ENCODE data around the gene SLC24A3. TPM values are rescaled to one million over a fixed set of nuclear protein-coding genes. Genes with fewer than 3 reads are reported as not detected.

Gene SLC24A3
- total RNA-seq, 4 donors from 2014 or later = 12.9 to 49.8 (median 27.6) TPM

GRCh38 chr20:19301843-19302242, 89.4 kb downstream of the SLC24A3 start:
- no peak overlapping the region for H3K27ac ChIP-seq
- intact Hi-C loops (cut with DNase I; ENCODE audit: low total_unique reads) = no loop called here
- H3K9me3 ChIP-seq = no peaks in the 10 kb centered on the region
- no peak overlapping the region for H3K4me3 ChIP-seq
- H3K4me1 ChIP-seq = no peaks in the 10 kb centered on the region
- no peaks in the 10 kb centered on the region for H3K36me3 ChIP-seq
- no peak for DNase-seq
- TF ChIP-seq CTCF (IDR thresholded peaks at IDR 0.05) (no peak), POLR2A (IDR thresholded peaks at IDR 0.05) (no peak)
- H3K27me3 ChIP-seq = no peaks in the 10 kb centered on the region

- H3K27ac ChIP-seq = no peak overlapping the region
- TF ChIP-seq CTCF (IDR thresholded peaks at IDR 0.05) = no peak
- TF ChIP-seq POLR2A (IDR thresholded peaks at IDR 0.05) = no peak
These were observed 90.3 kb downstream of the SLC24A3 start for GRCh38 chr20:19302714-19303113.

GRCh38 chr20:19304389-19304788, 91.9 kb downstream of the SLC24A3 start:
- H3K27me3 ChIP-seq = no peaks in the 10 kb centered on the region
- intact Hi-C loops (cut with DNase I; ENCODE audit: low total_unique reads) = no loop called here
- no peaks in the 10 kb centered on the region for H3K4me1 ChIP-seq
- TF ChIP-seq CTCF (IDR thresholded peaks at IDR 0.05) = no peak
- no peaks in the 10 kb centered on the region for H3K9me3 ChIP-seq
- no peak overlapping the region for H3K27ac ChIP-seq
- H3K36me3 ChIP-seq = no peaks in the 10 kb centered on the region
- DNase-seq = no peak
- H3K4me3 ChIP-seq = no peak overlapping the region

More at GRCh38 chr20:19302714-19303113, 90.3 kb downstream of the SLC24A3 start:
- H3K9me3 ChIP-seq = no peaks in the 10 kb centered on the region
- no peak overlapping the region for H3K4me3 ChIP-seq
- H3K4me1 ChIP-seq = no peaks in the 10 kb centered on the region
- intact Hi-C loops (cut with DNase I; ENCODE audit: low total_unique reads) = no loop called here
- H3K27me3 ChIP-seq = no peaks in the 10 kb centered on the region
- H3K36me3 ChIP-seq = no peaks in the 10 kb centered on the region
- no peak for DNase-seq

GRCh38 chr20:19304886-19305415, 92.5 kb downstream of the SLC24A3 start:
- Histone ChIP-seq H3K4me3 (no peak overlapping the region), H3K4me1 (no peaks in the 10 kb centered on the region), H3K27me3 (no peaks in the 10 kb centered on the region), H3K9me3 (no peaks in the 10 kb centered on the region), H3K27ac (no peak overlapping the region), H3K36me3 (no peaks in the 10 kb centered on the region)
- TF ChIP-seq CTCF (IDR thresholded peaks at IDR 0.05) (no peak), POLR2A (IDR thresholded peaks at IDR 0.05) (no peak)
- DNase-seq = no peak
- intact Hi-C loops (cut with DNase I; ENCODE audit: low total_unique reads) = no loop called here

- intact Hi-C loops (cut with DNase I; ENCODE audit: low total_unique reads) = no loop called here
- H3K4me3 ChIP-seq = no peak overlapping the region
- TF ChIP-seq POLR2A (IDR thresholded peaks at IDR 0.05) = no peak
- no peak for TF ChIP-seq CTCF (IDR thresholded peaks at IDR 0.05)
- no peaks in the 10 kb centered on the region for H3K27me3 ChIP-seq
- H3K9me3 ChIP-seq = no peaks in the 10 kb centered on the region
- no peak overlapping the region for H3K27ac ChIP-seq
- no peak for DNase-seq
- H3K4me1 ChIP-seq = no peaks in the 10 kb centered on the region
- no peaks in the 10 kb centered on the region for H3K36me3 ChIP-seq
These were observed 95.7 kb downstream of the SLC24A3 start for GRCh38 chr20:19308146-19308545.
